CD8-positive, alpha-beta memory T cell (primary cell): ENCODE results near the gene FAM177A1. TPM values are rescaled to one million over a fixed set of nuclear protein-coding genes. Genes with fewer than 3 reads are reported as not detected.
A peak's percentile ranks its signal among the peaks of the same experiment; 100 is the strongest.
"Not testable (repeated sequence)": the region's sequence is repeated elsewhere in the genome, so short reads cannot be mapped to it uniquely, and the experiment has no call there.

Experiments used
- CTCF ChIA-PET: fragments of 350-600 bp; sonication (Branson Sonifier 250); formaldehyde crosslinking; loops from one replicate; lab custom pipeline; 2021; ENCODE audit warnings: antibody characterized with exemption; lab: Charles Lee
- POLR2A ChIA-PET: fragments of 350-600 bp; sonication (Branson Sonifier 250); formaldehyde crosslinking; loops from one replicate; lab custom pipeline; 2021; ENCODE audit warnings: antibody characterized with exemption; lab: Charles Lee
- DNase-seq, 5 donors: peaks; one replicate each; pipeline versions ENCODE4 v3.0.0 to v3.0.0-alpha.2; 2020 to 2022; ENCODE audit warnings: mixed read lengths in 1 of 5
- H3K27ac ChIP-seq: one replicate; pipeline ENCODE4 v1.7.0; 2013; ENCODE audit warnings: low read depth, mild to moderate bottlenecking, low read length, moderate library complexity
- H3K27me3 ChIP-seq: 2 replicates; pipeline ENCODE4 v1.7.0; 2013; ENCODE audit warnings: low read length, mild to moderate bottlenecking; ENCODE audit not compliant: insufficient read depth, poor library complexity, severe bottlenecking
- H3K36me3 ChIP-seq: 2 replicates; pipeline ENCODE4 v1.7.0; 2013; ENCODE audit warnings: mild to moderate bottlenecking, low read length, moderate library complexity; ENCODE audit not compliant: insufficient read depth
- H3K4me1 ChIP-seq: 2 replicates; pipeline ENCODE4 v1.7.0; 2013; ENCODE audit warnings: mild to moderate bottlenecking, low read length, moderate library complexity; ENCODE audit not compliant: insufficient read depth
- H3K4me3 ChIP-seq: 2 replicates; pipeline ENCODE4 v1.7.0; 2013; ENCODE audit warnings: mild to moderate bottlenecking, low read length
- H3K9me3 ChIP-seq: 2 replicates; pipeline ENCODE4 v1.7.0; 2013; ENCODE audit warnings: mild to moderate bottlenecking, low read length
- H3K27ac Mint-ChIP-seq, 8 donors: one replicate each; pipeline ENCODE4 v1.8.0; 2020 to 2021; ENCODE audit warnings: mixed read lengths in 8 of 8, mild to moderate bottlenecking in 6 of 8, inconsistent platforms in 3 of 8, moderate library complexity in 3 of 8
- H3K27me3 Mint-ChIP-seq, 2 donors: one replicate each; pipeline ENCODE4 v1.8.0; 2020 to 2021; ENCODE audit warnings: mixed read lengths in 2 of 2, mild to moderate bottlenecking in 1 of 2, moderate library complexity in 1 of 2
- H3K36me3 Mint-ChIP-seq, 3 donors: one replicate each; pipeline ENCODE4 v1.8.0; 2020 to 2021; ENCODE audit warnings: mixed read lengths in 3 of 3, inconsistent platforms in 1 of 3, mild to moderate bottlenecking in 1 of 3
- H3K4me1 Mint-ChIP-seq, 3 donors: one replicate each; pipeline ENCODE4 v1.8.0; 2020 to 2021; ENCODE audit warnings: mixed read lengths in 3 of 3, inconsistent platforms in 1 of 3, mild to moderate bottlenecking in 1 of 3
- H3K4me3 Mint-ChIP-seq, 7 donors: one replicate each; pipeline ENCODE4 v1.8.0; 2020 to 2021; ENCODE audit warnings: mixed read lengths in 7 of 7, mild to moderate bottlenecking in 6 of 7, moderate library complexity in 4 of 7, inconsistent platforms in 2 of 7
- H3K9me3 Mint-ChIP-seq, 5 donors: one replicate each; pipeline ENCODE4 v1.8.0; 2020 to 2022; ENCODE audit warnings: mixed read lengths in 5 of 5, mild to moderate bottlenecking in 3 of 5, moderate library complexity in 2 of 5, inconsistent platforms in 1 of 5
- polyA plus RNA-seq: library from polyadenylated mRNA; unstranded; fragments of 300-500 nt; fragmentation: Illumina TruSeq; gene quantifications from one replicate; pipeline ENCODE4 v1.2.3, GENCODE V29; 2021
- total RNA-seq, 2 experiments: library from RNA; stranded (reverse); gene quantifications; one replicate each; pipeline ENCODE4 v1.2.3, GENCODE V29; 2021

FAM177A1 gene
- total and polyA plus RNA-seq, 3 experiments from 2014 or later, result 43.1 to 54.6 (median 47.4) TPM

- H3K4me1 ChIP-seq, result peaks cover 21% of the 10 kb centered on the region
- Mint-ChIP-seq H3K9me3 (no peaks in the 10 kb centered on the region), H3K4me1 (peaks cover 23 to 39% (median 34%) of the 10 kb centered on the region in 3 donors), H3K4me3 (peak overlapping the region; percentile 83 to 99 (median 90)), H3K36me3 (peaks cover 2 to 38% (median 3%) of the 10 kb centered on the region in 3 donors), H3K27ac (peak overlapping the region; percentile 89 to 100 (median 98)), H3K27me3 (peaks cover 0 to 4% of the 10 kb centered on the region in 2 donors)
- H3K9me3 ChIP-seq, result no peaks in the 10 kb centered on the region
- H3K27ac ChIP-seq, result peak overlapping the region; percentile 98
- no peak for DNase-seq
- CTCF ChIA-PET, result interaction anchor here (0.6 to 1.3 kb wide), 6 partner anchors 9 to 323 kb away, joined by 3 to 9 read pairs (median 3); no protein-coding TSS in a partner anchor
- no peaks in the 10 kb centered on the region for H3K36me3 ChIP-seq
- H3K27me3 ChIP-seq, result no peaks in the 10 kb centered on the region
- POLR2A ChIA-PET, result interaction anchor here (0.5 to 3.1 kb wide), 12 partner anchors 20 to 1274 kb away, joined by 3 to 43 read pairs (median 4); partner anchors contain the start of genes NFKBIA, PPP2R3C, PRORP and PSMA6
- peak overlapping the region; percentile 85 for H3K4me3 ChIP-seq
These were observed 349 bp upstream of the FAM177A1 start for GRCh38 chr14:35045798-35046047.

- peak in 1 of 5 donors; percentile 10 for DNase-seq
- Histone ChIP-seq H3K4me1 (peaks cover 21% of the 10 kb centered on the region), H3K27me3 (no peaks in the 10 kb centered on the region), H3K27ac (peak overlapping the region; percentile 98), H3K9me3 (no peaks in the 10 kb centered on the region), H3K4me3 (peak overlapping the region; percentile 90), H3K36me3 (no peaks in the 10 kb centered on the region)
- ChIA-PET POLR2A (interaction anchor here (0.5 to 3.1 kb wide), 14 partner anchors 10 to 589 kb away, joined by 3 to 43 read pairs (median 4); partner anchors contain the start of genes BAZ1A, NFKBIA, PPP2R3C and PRORP), CTCF (interaction anchor here (0.9 to 1.3 kb wide), 5 partner anchors 9 to 324 kb away, joined by 3 to 9 read pairs (median 4); partner anchors contain the start of gene SRP54)
- Mint-ChIP-seq H3K4me1 (peaks cover 25 to 45% (median 34%) of the 10 kb centered on the region in 3 donors), H3K27me3 (peaks cover 0 to 4% of the 10 kb centered on the region in 2 donors), H3K9me3 (no peaks in the 10 kb centered on the region), H3K4me3 (peak overlapping the region; percentile 89 to 99 (median 93)), H3K27ac (peak overlapping the region; percentile 97 to 100 (median 98)), H3K36me3 (peaks cover 3 to 46% (median 4%) of the 10 kb centered on the region in 3 donors)
These were observed 872 bp downstream of the FAM177A1 start for GRCh38 chr14:35046751-35047536.

DNA sequence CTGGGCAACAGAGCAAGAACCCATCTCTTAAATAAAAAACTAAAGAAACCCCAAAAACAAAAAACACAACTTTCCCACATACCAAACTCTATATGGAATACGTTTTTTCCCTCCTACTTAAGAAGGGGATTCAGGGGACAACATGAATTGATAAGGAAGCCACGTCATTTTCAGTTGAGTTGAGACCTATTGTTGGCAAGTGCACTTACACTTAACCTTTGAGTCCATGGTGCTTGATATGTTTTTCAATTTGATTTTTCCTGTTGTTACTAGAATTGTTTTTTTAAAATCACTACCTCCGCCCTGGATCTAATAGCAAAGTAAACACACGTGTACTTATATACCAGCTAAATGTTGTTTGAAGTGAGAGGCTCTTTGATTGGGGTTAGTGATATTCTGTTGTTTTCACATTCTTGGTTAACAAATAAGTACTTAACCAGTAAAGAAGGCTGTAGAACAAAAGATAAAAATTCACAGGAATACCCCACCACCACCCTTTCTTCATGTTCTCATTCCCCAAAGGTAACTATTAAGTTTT, 2.0 kb downstream of the FAM177A1 start:
- Mint-ChIP-seq H3K36me3 (peaks cover 3 to 52% (median 4%) of the 10 kb centered on the region in 3 donors), H3K27ac (peak overlapping the region in 7 of 8 donors; percentile 57 to 100 (median 98)), H3K4me3 (peak overlapping the region; percentile 89 to 99 (median 93)), H3K4me1 (peaks cover 25 to 45% (median 35%) of the 10 kb centered on the region in 3 donors), H3K27me3 (peaks cover 0 to 4% of the 10 kb centered on the region in 2 donors), H3K9me3 (no peaks in the 10 kb centered on the region)
- Histone ChIP-seq H3K4me1 (peaks cover 21% of the 10 kb centered on the region), H3K36me3 (no peaks in the 10 kb centered on the region), H3K27me3 (no peaks in the 10 kb centered on the region), H3K4me3 (no peak overlapping the region), H3K9me3 (no peaks in the 10 kb centered on the region), H3K27ac (no peak overlapping the region)
- CTCF ChIA-PET, result no interaction called here
- POLR2A ChIA-PET, result interaction anchor here (2.8 to 3.1 kb wide), 2 partner anchors 65 to 74 kb away, joined by 23 to 43 read pairs; partner anchors contain the start of genes PPP2R3C, PRORP and SRP54
- no peak for DNase-seq

DNA sequence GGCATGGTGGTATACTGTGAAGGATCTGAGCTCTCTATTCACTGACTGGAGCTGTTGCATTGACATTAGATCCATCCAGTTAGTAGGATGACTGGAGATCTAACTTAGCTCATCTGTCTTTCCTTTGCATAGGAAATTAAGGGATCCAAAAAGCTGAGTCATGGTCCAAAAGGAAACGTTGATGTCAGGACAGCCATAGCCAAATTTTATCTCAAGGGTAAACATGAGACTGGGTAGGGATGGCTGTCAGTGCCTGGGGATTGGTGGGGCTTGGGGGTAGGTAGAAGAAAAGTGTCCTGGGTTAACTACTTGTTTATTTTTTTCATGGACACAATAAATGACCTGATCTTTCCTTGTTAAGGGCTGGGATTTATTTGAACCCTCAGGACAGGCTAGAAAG, 4.6 kb downstream of the FAM177A1 start:
- peaks cover 13% of the 10 kb centered on the region for H3K4me1 ChIP-seq
- H3K27ac ChIP-seq, result no peak overlapping the region
- no peak overlapping the region for H3K4me3 ChIP-seq
- ChIA-PET POLR2A (interaction anchor here (0.6 kb wide), 1 partner anchor 181 kb away, joined by 4 read pairs; no protein-coding TSS in a partner anchor), CTCF (no interaction called here)
- peaks cover 17 to 37% (median 29%) of the 10 kb centered on the region in 3 donors for H3K4me1 Mint-ChIP-seq
- no peaks in the 10 kb centered on the region for H3K36me3 ChIP-seq
- H3K27me3 Mint-ChIP-seq, result peaks cover 0 to 4% of the 10 kb centered on the region in 2 donors
- no peaks in the 10 kb centered on the region for H3K9me3 ChIP-seq
- no peaks in the 10 kb centered on the region for H3K27me3 ChIP-seq
- H3K27ac Mint-ChIP-seq, result peak overlapping the region in 2 of 8 donors; percentile 21 to 52
- no peaks in the 10 kb centered on the region for H3K9me3 Mint-ChIP-seq
- peak overlapping the region in 1 of 7 donors; percentile 15 for H3K4me3 Mint-ChIP-seq
- no peak for DNase-seq
- H3K36me3 Mint-ChIP-seq, result peaks cover 4 to 69% (median 6%) of the 10 kb centered on the region in 3 donors

- no peaks in the 10 kb centered on the region for H3K9me3 ChIP-seq
- Mint-ChIP-seq H3K27ac (peak overlapping the region in 2 of 8 donors; percentile 12 to 64), H3K4me1 (peaks cover 17 to 39% (median 30%) of the 10 kb centered on the region in 3 donors), H3K27me3 (no peaks in the 10 kb centered on the region), H3K36me3 (peaks cover 4 to 66% (median 9%) of the 10 kb centered on the region in 3 donors), H3K4me3 (no peak overlapping the region), H3K9me3 (no peaks in the 10 kb centered on the region)
- peaks cover 13% of the 10 kb centered on the region for H3K4me1 ChIP-seq
- H3K36me3 ChIP-seq, result no peaks in the 10 kb centered on the region
- H3K27me3 ChIP-seq, result no peaks in the 10 kb centered on the region
- CTCF ChIA-PET, result interaction anchor here (1.0 kb wide), 1 partner anchor 68 kb away, joined by 3 read pairs; no protein-coding TSS in a partner anchor
- no peak overlapping the region for H3K4me3 ChIP-seq
- POLR2A ChIA-PET, result no interaction called here
- no peak for DNase-seq
- no peak overlapping the region for H3K27ac ChIP-seq
These were observed 5.7 kb downstream of the FAM177A1 start for GRCh38 chr14:35051796-35052195.

GRCh38 chr14:35052637-35053036, 6.6 kb downstream of the FAM177A1 start:
- CTCF ChIA-PET, result interaction anchor here (1.0 kb wide), 1 partner anchor 67 kb away, joined by 3 read pairs; no protein-coding TSS in a partner anchor
- Mint-ChIP-seq H3K4me3 (no peak overlapping the region), H3K27me3 (no peaks in the 10 kb centered on the region), H3K4me1 (peaks cover 14 to 34% (median 25%) of the 10 kb centered on the region in 3 donors), H3K36me3 (peaks cover 4 to 68% (median 9%) of the 10 kb centered on the region in 3 donors), H3K27ac (no peak overlapping the region), H3K9me3 (no peaks in the 10 kb centered on the region)
- Histone ChIP-seq H3K27me3 (no peaks in the 10 kb centered on the region), H3K27ac (no peak overlapping the region), H3K4me1 (peaks cover 6% of the 10 kb centered on the region), H3K4me3 (no peak overlapping the region), H3K9me3 (no peaks in the 10 kb centered on the region), H3K36me3 (no peaks in the 10 kb centered on the region)
- no peak for DNase-seq
- POLR2A ChIA-PET, result no interaction called here

DNA sequence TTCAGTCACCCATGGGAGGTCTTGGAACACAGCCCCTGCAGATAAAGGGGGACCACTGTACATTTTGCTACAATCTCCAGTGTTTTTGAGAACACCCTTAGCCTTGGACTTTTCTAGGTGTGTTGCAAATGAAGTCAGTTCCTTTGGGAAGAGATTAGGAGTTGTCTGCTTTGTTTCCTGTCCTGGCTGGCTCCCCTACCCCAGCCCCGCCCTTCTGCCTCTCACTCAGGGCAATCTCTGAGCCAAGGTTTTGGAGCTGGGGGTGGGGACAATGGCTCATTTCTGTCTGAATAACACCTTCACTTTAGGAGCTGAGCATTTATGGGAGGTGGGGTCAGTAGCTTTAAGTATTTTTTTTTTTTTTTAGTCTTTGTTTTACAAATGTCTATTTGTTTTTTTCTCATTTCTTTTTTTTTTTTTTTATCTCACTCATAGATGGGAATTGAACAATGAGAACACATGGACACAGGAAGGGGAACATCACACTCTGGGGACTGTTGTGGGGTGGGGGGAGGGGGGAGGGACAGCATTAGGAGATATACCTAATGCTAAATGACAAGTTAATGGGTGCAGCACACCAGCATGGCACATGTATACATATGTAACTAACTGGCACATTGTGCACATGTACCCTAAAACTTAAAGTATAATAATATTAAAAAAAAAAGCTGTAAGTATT, 15.2 kb downstream of the FAM177A1 start:
- H3K9me3 ChIP-seq, H3K27me3 Mint-ChIP-seq, DNase-seq, H3K27me3 ChIP-seq, POLR2A ChIA-PET, H3K4me3 Mint-ChIP-seq, H3K27ac ChIP-seq, H3K36me3 ChIP-seq, H3K4me3 ChIP-seq, H3K9me3 Mint-ChIP-seq, H3K4me1 ChIP-seq, CTCF ChIA-PET: not testable (repeated sequence)
- Mint-ChIP-seq H3K36me3 (peaks cover 0 to 54% (median 12%) of the 10 kb centered on the region in 3 donors), H3K4me1 (peaks cover 5 to 19% (median 12%) of the 10 kb centered on the region in 3 donors), H3K27ac (peak overlapping the region in 3 of 8 donors; percentile 23 to 81 (median 38))
